C4-2B (cell line): ENCODE data around the gene MAP4.

Experiments
- H3K27ac ChIP-seq: fragments of 450-650 bp; 2 replicates; pipeline ENCODE4 v1.5.1; 2017
- ZFX ChIP-seq: fragments of 450-650 bp; IDR thresholded peaks from 2 replicates; pipeline ENCODE4 v1.6.1; 2017
- TF ChIP-seq, protein P1 (sequence below): fragments of 450-650 bp; conservative IDR thresholded peaks from 2 replicates; pipeline ENCODE4 v1.5.1; 2017; ENCODE audit warnings: mild to moderate bottlenecking

MAP4 gene

DNA sequence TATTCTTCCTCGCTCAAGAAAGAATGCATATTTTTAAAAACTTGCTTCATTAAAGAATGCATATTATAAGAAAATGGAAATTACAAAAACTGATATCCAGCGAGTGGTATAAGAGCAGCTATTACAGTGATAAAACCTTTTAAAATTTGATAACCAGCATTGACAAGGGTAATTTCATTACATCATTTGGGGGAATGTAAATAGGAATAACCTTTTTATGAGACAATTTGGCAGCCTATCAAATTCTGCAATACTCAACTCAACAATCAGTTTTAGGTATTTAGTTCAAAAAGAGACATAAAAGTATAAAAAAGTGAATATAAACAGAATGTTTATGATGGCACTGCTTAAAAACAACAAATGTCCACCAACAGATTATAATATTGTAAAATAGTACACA lies 35.4 kb downstream of the MAP4 start:
- no peak for TF ChIP-seq ZFX
- TF ChIP-seq, protein P1, sequence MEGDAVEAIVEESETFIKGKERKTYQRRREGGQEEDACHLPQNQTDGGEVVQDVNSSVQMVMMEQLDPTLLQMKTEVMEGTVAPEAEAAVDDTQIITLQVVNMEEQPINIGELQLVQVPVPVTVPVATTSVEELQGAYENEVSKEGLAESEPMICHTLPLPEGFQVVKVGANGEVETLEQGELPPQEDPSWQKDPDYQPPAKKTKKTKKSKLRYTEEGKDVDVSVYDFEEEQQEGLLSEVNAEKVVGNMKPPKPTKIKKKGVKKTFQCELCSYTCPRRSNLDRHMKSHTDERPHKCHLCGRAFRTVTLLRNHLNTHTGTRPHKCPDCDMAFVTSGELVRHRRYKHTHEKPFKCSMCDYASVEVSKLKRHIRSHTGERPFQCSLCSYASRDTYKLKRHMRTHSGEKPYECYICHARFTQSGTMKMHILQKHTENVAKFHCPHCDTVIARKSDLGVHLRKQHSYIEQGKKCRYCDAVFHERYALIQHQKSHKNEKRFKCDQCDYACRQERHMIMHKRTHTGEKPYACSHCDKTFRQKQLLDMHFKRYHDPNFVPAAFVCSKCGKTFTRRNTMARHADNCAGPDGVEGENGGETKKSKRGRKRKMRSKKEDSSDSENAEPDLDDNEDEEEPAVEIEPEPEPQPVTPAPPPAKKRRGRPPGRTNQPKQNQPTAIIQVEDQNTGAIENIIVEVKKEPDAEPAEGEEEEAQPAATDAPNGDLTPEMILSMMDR, result no peak
- H3K27ac ChIP-seq, result no peak overlapping the region

DNA sequence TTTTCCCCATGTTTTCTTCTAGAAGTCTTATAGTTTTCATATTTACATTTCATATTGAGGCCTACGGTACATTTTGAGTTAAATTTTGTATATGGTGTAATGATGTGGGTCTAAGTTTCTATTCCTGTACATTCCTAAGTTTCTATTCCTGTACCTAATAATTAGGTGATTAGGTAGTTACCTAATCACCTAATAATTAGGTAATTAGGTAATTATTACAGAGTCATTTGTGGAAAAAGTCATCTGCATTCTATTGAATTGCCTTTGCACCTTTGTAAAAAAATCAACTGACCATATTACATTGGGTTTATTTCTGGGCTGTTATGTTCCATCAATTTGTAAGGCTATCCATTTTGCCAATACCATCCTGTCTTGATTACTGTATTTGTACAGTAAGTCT lies 37.1 kb downstream of the MAP4 start:
- TF ChIP-seq, protein P1, result no peak
- no peak for TF ChIP-seq ZFX
- no peak overlapping the region for H3K27ac ChIP-seq

DNA sequence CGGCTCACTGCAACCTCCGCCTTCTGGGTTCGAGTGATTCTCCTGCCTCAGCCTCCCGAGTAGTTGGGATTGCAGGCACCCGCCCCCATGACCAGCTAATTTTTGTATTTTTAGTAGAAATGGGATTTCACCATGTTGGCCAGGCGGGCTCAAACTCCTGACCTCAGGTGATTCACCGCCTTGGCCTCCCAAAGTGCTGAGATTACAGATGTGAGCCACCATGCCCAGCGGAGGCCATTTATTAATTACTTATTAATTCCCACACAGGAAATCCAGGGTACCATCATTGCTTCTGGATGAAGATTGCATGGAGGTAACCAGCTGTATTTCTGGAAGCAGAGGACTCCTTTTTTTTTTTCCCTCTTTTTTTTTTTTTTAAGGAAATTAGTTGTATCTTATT lies 37.8 kb downstream of the MAP4 start:
- TF ChIP-seq, protein P1, result no peak
- TF ChIP-seq ZFX, result no peak
- H3K27ac ChIP-seq, result no peak overlapping the region

DNA sequence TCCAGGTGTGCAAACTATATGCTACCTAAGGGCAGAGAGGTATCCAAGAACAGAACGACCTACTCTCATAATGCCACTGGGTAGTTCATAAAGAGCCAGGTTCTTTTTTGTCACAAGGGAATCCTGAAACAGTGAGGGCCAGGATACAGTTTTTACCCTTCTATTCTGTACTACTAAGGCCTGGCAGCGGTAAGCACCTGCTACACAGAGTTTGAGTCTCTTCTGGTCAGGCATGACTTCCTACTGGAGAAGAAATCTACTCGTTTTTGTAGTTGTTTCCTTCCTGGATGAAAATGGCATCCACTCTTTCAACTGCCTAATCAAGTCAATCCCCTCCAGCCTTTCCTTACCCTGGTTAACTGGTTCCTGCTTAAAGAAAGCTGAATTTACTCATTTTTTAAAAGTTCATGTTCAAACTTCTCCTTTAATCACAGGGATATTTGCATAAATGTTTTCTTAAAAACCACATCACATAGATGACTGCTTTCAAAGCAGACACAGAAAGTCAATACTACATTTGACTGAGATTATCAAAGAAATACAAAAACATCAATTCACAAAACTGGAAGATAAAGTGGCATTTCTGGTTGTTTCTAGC lies 40.0 kb downstream of the MAP4 start:
- TF ChIP-seq, protein P1, result no peak
- TF ChIP-seq ZFX, result no peak
- H3K27ac ChIP-seq, result no peak overlapping the region

DNA sequence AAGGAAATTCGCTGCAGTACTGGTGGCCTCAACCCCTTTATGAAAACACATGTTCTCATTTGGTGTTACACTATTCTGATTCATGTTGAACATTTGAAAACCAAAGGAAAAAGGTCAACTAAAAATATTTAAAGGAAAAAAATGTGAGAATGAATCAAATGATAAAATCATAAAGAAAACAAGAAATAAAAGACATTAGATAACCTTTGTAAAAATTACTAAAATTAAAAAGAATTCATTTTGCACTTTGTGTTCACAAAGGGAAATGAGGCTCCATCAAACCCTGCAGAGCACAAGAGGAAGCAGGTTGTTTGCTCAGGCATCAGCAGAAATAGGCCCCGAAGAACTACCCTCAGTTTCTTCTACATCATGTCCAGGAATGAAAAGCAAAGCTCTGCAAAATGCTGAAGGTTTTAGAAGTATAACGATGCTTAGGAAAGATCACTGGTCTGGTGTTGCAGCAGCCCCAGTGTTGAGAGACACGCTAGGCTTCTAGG lies 41.2 kb downstream of the MAP4 start:
- H3K27ac ChIP-seq, result no peak overlapping the region
- no peak for TF ChIP-seq ZFX
- TF ChIP-seq, protein P1, result no peak

DNA sequence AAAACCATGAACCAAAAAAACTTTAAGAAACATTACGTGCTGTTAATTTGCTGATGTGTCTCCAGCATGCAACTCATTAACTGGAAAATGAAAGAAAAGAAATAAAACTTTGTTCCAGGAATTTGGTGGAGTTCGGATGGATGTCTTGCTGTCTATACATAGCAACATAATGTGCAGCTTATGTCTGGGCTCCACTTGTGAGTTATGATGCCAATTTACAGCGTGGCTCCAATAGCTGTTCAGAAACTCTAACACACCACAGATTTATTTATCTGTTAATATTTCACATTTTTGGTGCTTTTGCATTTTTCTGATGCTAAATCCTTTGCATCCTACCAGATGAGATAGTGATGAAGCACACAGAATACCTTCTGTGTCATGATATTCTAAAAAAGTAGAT lies 45.1 kb downstream of the MAP4 start:
- no peak overlapping the region for H3K27ac ChIP-seq
- TF ChIP-seq, protein P1, result no peak
- TF ChIP-seq ZFX, result no peak

DNA sequence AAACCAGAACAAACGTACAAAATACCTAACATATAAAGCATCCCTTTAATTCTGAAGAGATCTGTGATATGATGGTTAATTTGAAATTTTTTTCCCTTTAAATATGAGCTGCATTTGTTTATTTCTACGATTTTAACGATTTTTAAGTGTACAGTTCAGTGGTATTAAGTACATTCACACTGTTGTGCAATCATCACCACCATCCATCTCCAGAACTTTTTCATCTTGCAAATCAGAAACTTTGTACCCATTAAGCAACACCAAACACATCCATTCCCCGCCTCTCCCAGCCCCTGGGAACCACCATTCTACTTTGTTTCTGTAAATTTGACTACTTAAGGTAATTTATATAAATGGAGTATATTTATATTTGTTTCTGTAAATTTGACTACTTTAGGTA lies 51.5 kb downstream of the MAP4 start:
- TF ChIP-seq ZFX, result no peak
- TF ChIP-seq, protein P1, result no peak
- no peak overlapping the region for H3K27ac ChIP-seq
